ENCODE results near the gene TUBA1C. TPM values are rescaled to one million over a fixed set of nuclear protein-coding genes. Genes with fewer than 3 reads are reported as not detected.

TUBA1C gene
- 62.8 TPM for total RNA-seq
- polyA plus RNA-seq = 248 TPM

GRCh38 chr12:49264873-49265792 lies at the start of gene TUBA1C:
Gene TUBA1C (plus strand): TSS chr12:49265082. CDS start chr12:49265182, 100 bp downstream.
- peak; percentile 64 for DNase-seq (ENCODE audit: extremely low spot score)
- WGBS = 2% methylated on average over 61 of the region's 61 CpGs
- Histone ChIP-seq H3K4me3 (ENCODE audit: low read depth, low read length) (peak within 1 kb of the TSS; percentile 64), H3K4me1 (ENCODE audit: insufficient read depth) (peaks cover 1% of the 10 kb centered on the region), H3K36me3 (ENCODE audit: insufficient read depth) (peaks cover under 1% of the 10 kb centered on the region), H3K27ac (ENCODE audit: low read depth) (peak within 1 kb of the TSS; percentile 98)

DNA sequence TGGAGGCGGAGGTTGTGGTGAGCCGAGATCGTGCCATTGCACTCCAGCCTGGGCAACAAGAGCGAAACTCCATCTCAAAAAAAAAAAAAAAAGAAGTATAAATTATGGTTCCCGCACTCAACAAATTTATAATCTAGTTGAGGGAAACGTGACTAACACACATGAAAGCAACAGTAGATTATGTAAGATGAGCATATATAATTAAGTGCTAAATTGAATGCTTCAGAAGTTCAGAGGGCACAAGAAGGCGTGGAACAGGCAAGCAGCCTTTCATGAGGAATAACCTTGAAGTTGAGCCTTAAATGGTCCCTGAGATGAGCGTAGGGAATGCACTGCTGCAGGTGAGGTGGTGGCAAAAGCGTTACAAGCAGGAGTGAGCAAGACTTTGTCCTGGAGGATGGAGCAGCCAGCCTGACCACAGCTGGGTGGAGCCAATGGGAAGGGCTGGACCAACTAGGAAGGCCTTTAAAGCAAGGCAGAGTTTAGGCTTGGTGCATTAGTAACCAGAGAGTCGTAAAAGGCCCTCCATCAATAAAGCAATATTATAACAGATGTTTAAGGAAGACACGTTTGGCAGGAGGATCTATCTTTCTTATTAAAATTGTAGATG lies 45.4 kb upstream of the TUBA1C start:
- WGBS = 94% methylated on average over 11 of the region's 11 CpGs
- H3K36me3 ChIP-seq (ENCODE audit: insufficient read depth) = no peaks in the 10 kb centered on the region
- H3K4me3 ChIP-seq (ENCODE audit: low read depth, low read length) = no peak overlapping the region
- H3K4me1 ChIP-seq (ENCODE audit: insufficient read depth) = no peaks in the 10 kb centered on the region
- no peak for DNase-seq (ENCODE audit: extremely low spot score)
- no peak overlapping the region for H3K27ac ChIP-seq (ENCODE audit: low read depth)

- no peaks in the 10 kb centered on the region for H3K4me1 ChIP-seq (ENCODE audit: insufficient read depth)
- no peak overlapping the region for H3K4me3 ChIP-seq (ENCODE audit: low read depth, low read length)
- H3K36me3 ChIP-seq (ENCODE audit: insufficient read depth) = no peaks in the 10 kb centered on the region
- no peak for DNase-seq (ENCODE audit: extremely low spot score)
- no peak overlapping the region for H3K27ac ChIP-seq (ENCODE audit: low read depth)
- 87% methylated on average over 4 of the region's 4 CpGs for WGBS
Observed at GRCh38 chr12:49220972-49221371, 43.9 kb upstream of the TUBA1C start.

DNA sequence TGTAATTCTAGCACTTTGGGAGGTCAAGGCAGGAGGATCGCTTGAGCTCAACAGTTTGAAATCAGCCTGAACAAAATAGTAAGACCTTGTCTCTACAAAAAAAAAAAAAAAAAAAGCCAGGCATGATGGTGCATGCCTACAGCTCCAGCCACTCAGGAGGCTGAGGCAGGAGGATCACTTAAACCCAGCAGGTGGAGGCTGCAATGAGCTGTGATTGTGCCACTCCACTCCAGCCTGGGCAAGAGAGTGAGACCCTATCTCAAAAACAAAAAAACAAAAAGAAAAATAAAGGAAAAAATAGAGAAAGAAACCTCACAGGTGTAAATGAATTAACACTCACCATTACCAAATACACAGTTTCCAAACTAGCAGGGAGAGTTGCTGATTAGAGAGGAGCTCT lies 41.8 kb upstream of the TUBA1C start:
- Histone ChIP-seq H3K4me3 (ENCODE audit: low read depth, low read length) (no peak overlapping the region), H3K27ac (ENCODE audit: low read depth) (no peak overlapping the region), H3K36me3 (ENCODE audit: insufficient read depth) (no peaks in the 10 kb centered on the region), H3K4me1 (ENCODE audit: insufficient read depth) (no peaks in the 10 kb centered on the region)
- WGBS = 86% methylated on average over 1 of the region's 1 CpG
- DNase-seq (ENCODE audit: extremely low spot score) = no peak

DNA sequence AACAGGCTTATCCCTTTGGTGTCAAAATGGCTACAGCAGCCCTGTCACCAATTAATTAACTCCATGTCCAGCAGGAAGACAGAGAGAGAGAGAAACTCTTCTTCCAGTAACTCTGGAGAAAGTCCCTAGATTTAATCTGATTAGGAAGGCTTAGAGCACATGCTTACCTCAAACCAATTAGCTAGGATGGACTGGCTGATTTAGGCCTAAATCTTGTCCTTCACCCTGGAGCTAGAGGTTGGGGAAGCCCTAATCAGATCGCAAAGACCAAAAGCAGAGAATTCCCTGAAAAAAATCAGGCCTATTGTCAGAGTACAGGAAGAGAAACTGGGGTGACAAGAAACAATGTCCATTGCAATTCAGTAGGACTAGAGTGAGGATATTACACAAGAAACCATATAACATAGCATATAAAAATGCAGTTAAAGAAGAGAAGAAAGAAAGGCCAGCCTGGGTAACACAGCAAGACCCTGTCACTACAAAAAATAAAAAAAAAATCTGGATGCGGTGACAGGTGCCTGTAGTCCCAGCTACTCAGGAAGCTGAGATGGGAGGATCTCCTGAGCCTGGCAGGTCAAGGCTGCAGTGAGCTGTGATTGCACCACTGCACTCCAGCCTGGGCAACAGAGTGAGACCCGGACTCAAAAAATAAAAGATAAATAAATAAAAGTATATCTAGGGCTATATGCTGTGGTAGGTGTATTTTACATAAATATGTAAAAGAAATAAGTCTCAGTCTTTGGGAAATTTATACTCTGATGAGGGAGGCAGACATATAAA lies 41.1 kb upstream of the TUBA1C start:
- no peaks in the 10 kb centered on the region for H3K36me3 ChIP-seq (ENCODE audit: insufficient read depth)
- no peak for DNase-seq (ENCODE audit: extremely low spot score)
- no peak overlapping the region for H3K27ac ChIP-seq (ENCODE audit: low read depth)
- H3K4me1 ChIP-seq (ENCODE audit: insufficient read depth) = no peaks in the 10 kb centered on the region
- WGBS = 89% methylated on average over 3 of the region's 3 CpGs
- H3K4me3 ChIP-seq (ENCODE audit: low read depth, low read length) = no peak overlapping the region

GRCh38 chr12:49225576-49226166 lies 39.2 kb upstream of the TUBA1C start:
- Histone ChIP-seq H3K27ac (ENCODE audit: low read depth) (no peak overlapping the region), H3K36me3 (ENCODE audit: insufficient read depth) (no peaks in the 10 kb centered on the region), H3K4me1 (ENCODE audit: insufficient read depth) (no peaks in the 10 kb centered on the region), H3K4me3 (ENCODE audit: low read depth, low read length) (no peak overlapping the region)
- WGBS = 72% methylated on average over 7 of the region's 7 CpGs
- no peak for DNase-seq (ENCODE audit: extremely low spot score)

- WGBS = 95% methylated on average over 3 of the region's 3 CpGs
- no peaks in the 10 kb centered on the region for H3K36me3 ChIP-seq (ENCODE audit: insufficient read depth)
- H3K27ac ChIP-seq (ENCODE audit: low read depth) = no peak overlapping the region
- H3K4me1 ChIP-seq (ENCODE audit: insufficient read depth) = no peaks in the 10 kb centered on the region
- H3K4me3 ChIP-seq (ENCODE audit: low read depth, low read length) = no peak overlapping the region
- DNase-seq (ENCODE audit: extremely low spot score) = no peak
Observed at GRCh38 chr12:49227713-49228112, 37.2 kb upstream of the TUBA1C start.

GRCh38 chr12:49228653-49229052 lies 36.2 kb upstream of the TUBA1C start:
- no peaks in the 10 kb centered on the region for H3K4me1 ChIP-seq (ENCODE audit: insufficient read depth)
- no peak for DNase-seq (ENCODE audit: extremely low spot score)
- WGBS = 74% methylated on average over 3 of the region's 3 CpGs
- H3K27ac ChIP-seq (ENCODE audit: low read depth) = no peak overlapping the region
- no peaks in the 10 kb centered on the region for H3K36me3 ChIP-seq (ENCODE audit: insufficient read depth)
- no peak overlapping the region for H3K4me3 ChIP-seq (ENCODE audit: low read depth, low read length)

DNA sequence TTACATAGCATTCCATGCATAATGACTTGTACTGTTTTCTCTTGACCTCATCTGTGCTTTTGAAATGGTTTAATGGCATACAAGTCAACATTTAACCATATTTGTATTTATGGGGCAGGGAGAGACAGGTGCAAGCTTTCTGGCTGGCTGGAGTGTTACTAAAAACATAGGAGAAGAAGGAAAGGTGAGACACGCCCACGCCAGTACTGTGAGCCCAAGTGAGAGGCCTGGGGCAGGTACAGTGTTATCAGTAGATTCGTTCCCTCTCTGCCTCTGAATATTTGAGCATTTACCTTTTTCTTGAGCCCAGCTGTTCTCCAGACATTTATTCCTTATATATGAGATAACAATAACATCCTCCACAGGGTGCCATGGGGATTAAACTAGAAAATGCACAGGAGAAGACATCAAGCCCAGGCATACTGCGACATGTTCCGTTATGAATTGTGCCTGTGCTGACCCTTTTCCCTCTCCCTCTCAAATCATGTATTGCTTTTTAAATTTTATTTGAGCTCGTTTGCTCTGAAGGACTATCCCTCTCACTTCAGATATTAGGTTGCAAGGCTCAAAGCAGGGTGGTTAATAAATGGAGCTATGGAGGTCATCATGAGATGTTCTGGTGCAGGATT lies 34.6 kb upstream of the TUBA1C start:
- WGBS = 84% methylated on average over 6 of the region's 6 CpGs
- no peak overlapping the region for H3K4me3 ChIP-seq (ENCODE audit: low read depth, low read length)

DNA sequence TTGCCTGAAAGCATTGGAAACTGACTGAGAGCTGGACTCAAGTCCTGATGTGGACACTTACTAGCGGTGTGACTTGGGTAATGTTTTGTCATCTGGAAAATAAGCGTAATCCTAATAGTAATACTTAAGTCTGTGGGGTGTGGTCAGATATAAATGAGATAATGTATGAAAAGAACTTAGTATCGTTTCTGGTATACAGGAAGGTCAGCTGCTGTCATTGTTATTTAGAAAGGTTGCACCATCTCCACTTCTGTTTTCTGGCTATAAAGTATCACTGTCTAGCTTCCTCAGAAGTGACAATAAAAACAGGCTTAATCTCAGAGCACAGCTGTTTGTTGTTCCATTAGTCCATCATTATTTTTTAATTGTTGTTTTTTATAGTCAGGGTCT lies 34.1 kb upstream of the TUBA1C start:
- no peaks in the 10 kb centered on the region for H3K4me1 ChIP-seq (ENCODE audit: insufficient read depth)
- WGBS = 63% methylated on average over 3 of the region's 3 CpGs
- DNase-seq (ENCODE audit: extremely low spot score) = no peak
- H3K27ac ChIP-seq (ENCODE audit: low read depth) = no peak overlapping the region
- no peak overlapping the region for H3K4me3 ChIP-seq (ENCODE audit: low read depth, low read length)
- H3K36me3 ChIP-seq (ENCODE audit: insufficient read depth) = no peaks in the 10 kb centered on the region

More for the DNA sequence above, 34.6 kb upstream of the TUBA1C start:
- H3K27ac ChIP-seq (ENCODE audit: low read depth) = no peak overlapping the region
- DNase-seq (ENCODE audit: extremely low spot score) = no peak
- H3K36me3 ChIP-seq (ENCODE audit: insufficient read depth) = no peaks in the 10 kb centered on the region
- no peaks in the 10 kb centered on the region for H3K4me1 ChIP-seq (ENCODE audit: insufficient read depth)

DNA sequence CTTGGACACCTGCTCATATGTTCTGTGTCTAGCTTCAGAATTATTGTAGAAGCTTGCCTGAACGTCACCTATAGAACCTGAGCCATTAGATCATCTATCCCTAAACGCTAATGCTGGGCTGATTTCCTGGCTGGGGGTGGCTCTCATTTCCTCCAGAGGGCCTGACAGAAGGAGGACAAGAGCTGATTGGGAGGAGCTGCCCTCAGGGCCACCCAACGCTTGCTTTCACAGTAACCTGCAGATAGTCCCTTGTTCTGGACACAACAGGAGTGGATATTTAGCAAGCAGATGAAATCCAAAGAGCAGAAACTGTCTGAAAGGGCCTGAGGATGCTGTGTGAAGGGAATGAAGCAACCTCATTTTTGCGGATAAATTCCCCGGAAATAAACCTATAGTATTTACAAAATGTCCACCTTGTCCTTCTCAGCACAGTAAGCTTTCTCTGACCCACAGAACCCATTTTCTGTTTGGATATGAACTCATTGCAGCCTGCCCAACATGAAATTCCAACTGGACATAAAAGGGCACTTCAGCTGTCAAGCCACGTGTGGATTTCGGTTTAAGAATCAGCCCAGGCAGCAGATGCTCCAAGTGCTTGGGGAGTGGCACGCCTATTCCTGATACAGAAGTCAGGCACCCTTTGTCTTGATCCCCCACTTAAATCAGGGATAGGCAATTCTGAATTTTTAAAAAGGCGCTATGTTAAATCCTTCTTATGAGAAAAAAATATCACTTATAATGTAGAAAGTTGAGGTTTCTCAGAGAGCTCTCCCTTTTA lies 32.8 kb upstream of the TUBA1C start:
- no peak for DNase-seq (ENCODE audit: extremely low spot score)
- H3K36me3 ChIP-seq (ENCODE audit: insufficient read depth) = no peaks in the 10 kb centered on the region
- H3K4me1 ChIP-seq (ENCODE audit: insufficient read depth) = no peaks in the 10 kb centered on the region
- H3K27ac ChIP-seq (ENCODE audit: low read depth) = no peak overlapping the region
- no peak overlapping the region for H3K4me3 ChIP-seq (ENCODE audit: low read depth, low read length)
- 48% methylated on average over 9 of the region's 9 CpGs for WGBS

DNA sequence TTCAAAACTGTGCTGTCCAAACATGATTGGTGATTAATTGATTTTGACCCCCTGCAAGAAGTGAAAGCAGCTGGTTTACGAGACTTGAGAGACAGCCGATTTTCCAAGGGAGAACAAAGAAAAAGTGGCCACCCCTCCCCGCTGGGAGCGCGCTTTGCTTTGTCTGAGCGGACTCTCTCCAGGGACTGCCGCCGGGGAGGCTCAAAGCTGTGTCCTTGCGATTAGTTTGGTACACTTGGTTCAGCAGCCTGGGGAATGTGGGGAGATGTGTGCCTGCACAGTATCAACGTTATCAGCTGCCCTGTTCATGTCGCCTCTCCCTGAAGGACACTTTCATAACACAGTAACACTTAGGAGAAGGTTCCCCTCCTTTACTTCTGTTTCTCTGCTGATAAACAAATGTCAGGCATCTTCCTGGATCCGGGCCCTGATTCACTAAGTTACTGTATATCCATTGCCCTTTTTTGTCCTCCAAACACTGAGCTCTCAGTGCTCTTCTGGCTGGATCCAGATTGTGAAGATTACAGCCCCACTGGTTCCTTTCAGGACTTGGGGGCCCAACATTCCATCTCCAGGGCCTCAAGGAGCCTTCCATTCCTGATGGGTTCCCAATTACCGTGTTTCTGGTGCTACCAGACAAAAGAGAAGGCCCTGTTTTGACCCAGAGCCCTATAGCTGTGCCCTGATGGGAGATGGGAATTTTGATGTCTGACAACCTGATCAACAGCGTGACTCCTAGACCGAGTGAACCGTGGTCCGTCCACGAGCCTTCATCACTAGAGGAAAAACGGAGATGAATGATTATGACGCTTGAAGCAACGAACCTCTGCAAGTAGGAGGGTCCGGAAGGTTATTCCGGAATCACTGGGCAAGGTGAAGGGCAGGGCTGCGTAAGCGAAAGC lies 31.7 kb upstream of the TUBA1C start:
- Histone ChIP-seq H3K4me1 (ENCODE audit: insufficient read depth) (no peaks in the 10 kb centered on the region), H3K36me3 (ENCODE audit: insufficient read depth) (no peaks in the 10 kb centered on the region), H3K4me3 (ENCODE audit: low read depth, low read length) (no peak overlapping the region), H3K27ac (ENCODE audit: low read depth) (no peak overlapping the region)
- peak; percentile 25 for DNase-seq (ENCODE audit: extremely low spot score)
- WGBS = 38% methylated on average over 25 of the region's 25 CpGs
